Measurements from ENCODE around the gene KLF6.
A peak's percentile ranks its signal among the peaks of the same experiment; 100 is the strongest.

Gene KLF6

GRCh38 chr10:3786295-3787015, 1.4 kb upstream of the KLF6 start:
- no peak for DNase-seq

GRCh38 chr10:3785851-3786271, 852 bp upstream of the KLF6 start:
- DNase-seq, result no peak

- peak; percentile 65 for DNase-seq
Measured at GRCh38 chr10:3785251-3785850, 342 bp upstream of the KLF6 start.

GRCh38 chr10:3783682-3784432, 1.2 kb downstream of the KLF6 start:
- peak; percentile 85 for DNase-seq

GRCh38 chr10:3783316-3783681, 1.7 kb downstream of the KLF6 start:
- DNase-seq, result peak; percentile 16

GRCh38 chr10:3782451-3783315, 2.3 kb downstream of the KLF6 start:
- peak; percentile 11 for DNase-seq

GRCh38 chr10:3782146-3782450, 2.9 kb downstream of the KLF6 start:
- no peak for DNase-seq

GRCh38 chr10:3781468-3782145, 3.4 kb downstream of the KLF6 start:
- no peak for DNase-seq

GRCh38 chr10:3780771-3781467, 4.1 kb downstream of the KLF6 start:
- no peak for DNase-seq

GRCh38 chr10:3780021-3780770, 4.8 kb downstream of the KLF6 start:
- DNase-seq, result no peak

GRCh38 chr10:3779158-3779741, 5.8 kb downstream of the KLF6 start:
- DNase-seq, result no peak

GRCh38 chr10:3778692-3779157, 6.3 kb downstream of the KLF6 start:
- no peak for DNase-seq

- no peak for DNase-seq
Measured at GRCh38 chr10:3777981-3778691, 6.9 kb downstream of the KLF6 start.

- DNase-seq, result no peak
Measured at GRCh38 chr10:3776796-3777571, 8.0 kb downstream of the KLF6 start.

GRCh38 chr10:3775696-3776551, 9.1 kb downstream of the KLF6 start:
- DNase-seq, result no peak

- no peak for DNase-seq
Measured at GRCh38 chr10:3774814-3775695, 10.0 kb downstream of the KLF6 start.

Data from NCI-H2029 treated with DMSO at 0.1 percent for 48 hours (cell line).